LHCN-M2 (cell line): Measurements from ENCODE around the gene CCDC197. TPM values are rescaled to one million over a fixed set of nuclear protein-coding genes. Genes with fewer than 3 reads are reported as not detected.

ENCODE experiments used
- DNase-seq: peaks from one replicate; pipeline ENCODE4 v3.0.0-alpha.2; 2012; ENCODE audit warnings: low read depth
- polyA plus RNA-seq: library from polyadenylated mRNA; unstranded; fragments of >200 nt; gene quantifications from one replicate; pipeline ENCODE4 v1.2.1, GENCODE V29; 2012; ENCODE audit warnings: missing spikeins
- total RNA-seq: library from RNA; depleted of rRNA; stranded (reverse); fragments of >200 nt; gene quantifications from 2 replicates; pipeline ENCODE4 v1.2.3, GENCODE V29; 2014; rRNA removed

The CCDC197 gene
- not detected in 2 replicates for total RNA-seq
- not detected for polyA plus RNA-seq

DNA sequence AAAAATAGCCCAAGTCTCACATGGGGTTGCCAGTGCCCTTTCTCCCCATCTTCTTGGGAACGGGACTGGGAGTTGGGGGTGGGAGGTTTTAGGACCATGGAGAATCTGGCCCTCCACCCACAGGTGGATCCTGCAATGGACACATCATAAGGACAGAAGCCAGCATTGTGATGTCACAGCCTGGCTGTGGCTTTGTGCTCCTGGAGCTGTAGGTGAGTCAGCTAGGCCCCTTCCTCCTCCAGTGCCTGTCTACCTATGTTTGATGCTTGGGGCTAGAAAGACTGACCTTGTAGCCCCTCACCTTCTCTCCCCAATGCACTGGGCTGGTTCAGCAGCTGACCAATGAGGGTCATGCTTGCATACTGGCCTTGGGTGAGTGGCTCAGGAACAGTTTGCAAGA lies at the start of gene CCDC197:
TSS of gene CCDC197 (plus strand) at position 220 of the 400 bp plus-strand sequence. CDS start 831 bp downstream, outside the sequence.
- no peak for DNase-seq

DNA sequence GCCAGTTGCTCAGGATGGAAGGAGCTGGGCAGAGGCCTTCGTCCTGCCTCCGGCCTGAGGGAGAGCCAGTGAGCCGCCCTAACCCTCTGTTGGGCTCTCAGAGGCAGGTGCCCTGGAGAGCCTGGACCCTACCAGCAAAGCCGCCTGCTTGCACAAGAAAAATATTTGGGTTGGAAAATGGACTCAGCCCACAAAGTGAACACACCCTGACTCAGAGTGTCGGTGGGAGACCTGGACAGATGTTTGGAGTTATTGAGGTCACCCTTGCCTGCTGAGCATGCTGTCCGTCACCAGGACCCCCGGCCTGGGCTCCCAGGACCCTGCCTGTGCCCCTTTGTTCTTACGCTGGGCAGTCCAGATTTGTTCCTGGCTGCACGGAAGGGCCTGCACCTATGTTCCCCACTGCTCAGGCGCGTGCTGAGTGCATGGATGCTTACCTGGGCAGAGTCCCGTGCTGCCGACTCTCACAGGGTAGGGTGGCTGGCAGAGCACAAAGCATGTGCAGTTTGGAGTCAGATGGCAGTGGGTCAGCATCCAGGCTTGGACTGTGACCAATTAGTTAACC lies 47.5 kb upstream of the CCDC197 start:
- no peak for DNase-seq

- no peak for DNase-seq
These were observed 46.0 kb upstream of the CCDC197 start for GRCh38 chr14:93950948-93951634.

DNA sequence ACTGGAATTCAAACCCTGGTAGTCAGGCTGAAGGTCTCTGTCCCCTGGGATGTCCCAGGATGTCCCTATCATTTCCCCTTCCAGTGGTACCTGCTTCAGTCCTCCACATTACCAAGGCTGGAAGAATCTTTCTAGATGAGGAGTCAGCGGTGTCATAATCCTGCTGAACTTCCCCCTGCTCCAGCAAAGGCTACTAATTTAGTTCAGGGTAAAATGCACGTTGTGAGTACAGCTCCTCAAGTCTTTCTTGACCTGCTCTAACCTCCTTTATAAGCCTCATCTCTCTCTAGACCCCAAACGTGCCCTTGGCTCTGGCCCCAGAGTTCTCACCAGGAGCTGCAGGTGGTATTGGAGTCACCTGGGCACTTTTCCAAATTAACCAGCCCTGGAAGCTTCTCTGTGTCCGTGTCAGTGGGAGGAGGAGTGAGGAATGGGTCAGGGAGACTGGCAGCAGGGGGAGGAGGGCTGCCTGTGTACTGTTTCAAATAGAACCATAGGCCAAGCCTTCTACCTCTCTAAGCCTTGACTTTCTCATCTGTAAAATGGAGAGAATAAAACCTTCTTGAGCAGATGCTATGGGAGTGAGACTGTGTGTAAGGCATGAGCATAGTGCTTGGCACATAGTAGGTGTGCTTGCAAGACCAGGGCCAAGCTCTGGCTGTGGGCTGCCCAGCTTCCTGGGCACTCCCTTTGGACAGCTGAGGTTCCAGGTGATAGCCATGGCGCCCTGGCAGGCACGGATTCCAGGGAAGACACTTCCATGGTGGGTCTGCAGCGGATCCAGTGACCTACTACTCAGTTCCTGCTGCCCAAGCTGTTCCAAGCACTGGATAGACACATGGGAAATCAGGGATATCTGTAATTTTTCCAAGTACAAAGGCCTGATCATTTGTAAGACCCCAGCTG lies 45.2 kb upstream of the CCDC197 start:
- DNase-seq: no peak

DNA sequence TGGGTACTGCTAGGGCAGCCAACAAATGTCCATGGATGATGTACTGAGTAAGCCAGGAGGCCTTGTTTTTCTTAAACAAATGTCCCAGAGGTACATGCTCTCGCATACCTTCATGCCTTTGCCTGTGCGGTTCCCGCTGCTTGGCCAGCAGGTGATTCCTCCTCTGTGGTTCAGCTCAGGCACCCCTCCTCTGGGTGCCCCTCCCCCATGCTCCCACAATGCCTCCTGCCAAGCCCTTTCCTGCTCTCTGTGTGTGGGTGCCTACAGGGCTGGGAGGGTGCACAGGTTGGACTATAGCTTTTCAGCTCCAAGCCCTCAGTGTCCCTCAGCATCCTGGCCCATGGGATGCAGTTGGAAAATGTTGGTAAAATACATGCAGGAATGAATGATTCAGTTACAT lies 44.3 kb upstream of the CCDC197 start:
- no peak for DNase-seq

GRCh38 chr14:93953263-93953662 lies 43.8 kb upstream of the CCDC197 start:
- no peak for DNase-seq

- DNase-seq: no peak
These were observed 43.2 kb upstream of the CCDC197 start for GRCh38 chr14:93953739-93954515.

- no peak for DNase-seq
These were observed 42.6 kb upstream of the CCDC197 start for GRCh38 chr14:93954516-93954830.

GRCh38 chr14:93954900-93955849 lies 41.9 kb upstream of the CCDC197 start:
- DNase-seq: no peak

- no peak for DNase-seq
These were observed 41.1 kb upstream of the CCDC197 start for GRCh38 chr14:93955850-93956481.

DNA sequence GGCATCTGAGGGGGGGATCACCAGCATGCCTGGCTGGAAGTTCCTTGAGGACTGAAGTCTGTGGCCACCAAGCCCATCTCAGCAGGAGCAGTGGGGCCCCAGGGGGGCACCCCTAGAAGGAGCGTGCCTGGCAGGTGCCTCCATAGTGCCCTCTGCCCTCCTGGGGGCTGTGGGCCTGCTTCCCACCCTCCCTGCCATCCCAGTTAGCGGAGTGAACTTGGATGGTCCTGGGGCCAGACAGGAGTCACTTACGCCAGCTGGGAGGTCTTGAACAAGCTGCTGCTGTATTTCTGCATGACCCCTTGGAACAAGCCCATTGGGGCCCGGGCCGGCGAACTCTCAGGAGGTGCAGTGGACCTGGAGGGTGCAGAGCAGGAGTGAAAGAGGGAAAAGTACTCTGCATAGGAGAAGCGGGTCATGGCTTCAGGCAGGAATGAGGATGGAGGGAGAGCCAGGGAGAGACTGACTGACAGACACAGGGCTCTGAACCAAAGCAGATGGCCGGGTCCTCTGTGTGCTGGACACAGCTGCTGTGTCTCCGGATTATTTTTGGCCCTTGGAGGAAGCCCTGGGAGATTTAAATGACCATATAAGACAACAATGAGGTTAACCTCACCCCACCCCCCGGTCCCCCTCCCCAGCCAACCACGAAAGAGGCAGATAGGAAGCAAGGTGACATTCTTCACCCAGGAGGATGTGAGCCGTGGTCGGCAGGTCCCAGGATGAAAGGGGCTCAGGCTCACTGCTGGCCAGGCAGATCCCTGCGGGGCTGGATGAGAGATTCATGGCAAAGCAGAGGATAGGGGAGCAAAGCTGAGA lies 40.4 kb upstream of the CCDC197 start:
- peak; percentile 36 for DNase-seq

DNA sequence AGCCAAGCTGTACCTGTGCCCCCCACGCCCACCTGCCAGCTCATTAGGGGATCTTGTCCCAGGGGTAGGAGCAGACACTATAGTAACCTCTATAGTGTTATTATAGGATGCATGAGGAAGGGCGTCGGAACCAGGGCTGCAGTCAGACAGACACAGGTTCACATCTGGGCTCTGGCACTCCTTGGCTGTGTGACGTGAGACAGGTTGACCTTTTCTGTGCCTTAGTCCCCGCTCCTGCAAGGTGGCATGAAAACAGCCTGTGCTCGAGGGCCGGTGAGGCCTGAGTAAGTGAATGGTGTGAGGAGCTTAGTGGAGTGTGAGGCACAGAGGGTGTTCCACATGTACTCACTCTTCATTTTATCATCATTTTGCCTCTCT lies 39.8 kb upstream of the CCDC197 start:
- no peak for DNase-seq

DNA sequence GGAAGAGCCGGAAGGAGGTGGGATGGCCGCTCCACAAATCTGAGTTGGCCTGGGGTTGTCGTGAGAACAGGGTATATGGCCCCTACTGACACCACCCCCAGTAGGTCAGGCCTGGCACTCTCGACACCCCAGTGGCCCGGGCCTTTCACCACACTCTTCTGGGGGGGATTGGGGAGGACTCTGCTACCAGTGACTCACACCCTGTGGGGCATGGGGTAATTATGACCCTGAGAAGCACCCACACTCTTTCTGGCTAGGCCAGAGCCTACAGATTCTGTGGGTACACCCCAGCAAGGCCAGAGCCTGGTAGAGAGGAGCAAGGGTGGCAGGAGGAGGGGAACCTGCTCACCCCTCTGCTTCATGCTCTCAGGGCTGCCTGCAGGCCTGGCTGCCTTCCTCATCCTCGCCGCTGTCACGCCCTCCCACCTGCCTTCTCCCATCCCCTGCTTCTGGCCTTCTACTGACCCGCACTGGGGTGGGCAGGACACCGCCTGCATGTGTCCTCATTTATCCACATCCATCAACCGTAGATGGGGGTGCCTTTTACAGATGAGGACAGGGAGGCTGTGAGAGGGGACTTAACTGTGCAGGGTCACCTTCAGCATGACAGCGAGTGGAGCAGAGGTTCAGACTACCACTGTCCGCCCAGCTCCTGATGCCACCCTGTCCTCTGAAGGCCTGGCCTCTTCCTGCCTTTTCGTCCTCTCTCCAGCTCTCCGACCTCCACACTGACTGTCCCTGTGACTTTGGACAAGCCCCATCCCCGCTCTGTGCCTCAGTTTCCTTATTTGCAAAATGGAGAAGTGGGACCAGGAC lies 39.1 kb upstream of the CCDC197 start:
- no peak for DNase-seq

DNA sequence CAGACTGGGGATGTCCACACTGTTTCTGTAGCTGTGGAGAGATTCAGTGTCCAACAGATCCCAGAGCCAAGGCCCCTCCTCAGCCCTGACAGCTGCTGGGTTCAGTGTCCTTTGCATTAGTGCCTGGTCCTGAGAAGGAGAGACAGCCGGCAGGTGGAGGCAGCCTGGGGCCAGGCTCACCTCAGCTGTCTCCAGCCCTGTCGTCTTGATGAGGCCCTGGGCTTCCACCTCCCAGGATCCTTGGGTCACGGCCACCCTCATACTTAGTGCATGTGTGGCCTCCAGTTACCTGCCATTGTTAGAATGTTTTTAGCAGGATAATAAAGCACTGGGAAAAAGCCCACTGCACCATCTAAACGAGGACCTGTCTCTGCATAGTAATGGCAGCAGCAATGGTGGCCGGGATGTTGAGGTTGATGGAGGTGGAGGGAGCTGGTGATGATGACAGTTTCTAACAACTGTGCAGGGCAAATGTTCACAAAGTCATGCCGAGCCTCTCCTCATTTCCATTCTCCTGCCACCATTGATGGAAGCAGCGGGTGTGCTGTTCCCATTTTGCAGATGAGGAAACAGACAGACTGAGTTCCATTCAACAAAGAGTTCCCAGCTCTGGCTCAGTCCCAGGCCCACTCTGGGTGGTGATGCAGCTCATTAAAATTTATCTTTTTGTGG lies 38.4 kb upstream of the CCDC197 start:
- DNase-seq: no peak

GRCh38 chr14:93959239-93960107 lies 37.6 kb upstream of the CCDC197 start:
- peak; percentile 55 for DNase-seq

DNA sequence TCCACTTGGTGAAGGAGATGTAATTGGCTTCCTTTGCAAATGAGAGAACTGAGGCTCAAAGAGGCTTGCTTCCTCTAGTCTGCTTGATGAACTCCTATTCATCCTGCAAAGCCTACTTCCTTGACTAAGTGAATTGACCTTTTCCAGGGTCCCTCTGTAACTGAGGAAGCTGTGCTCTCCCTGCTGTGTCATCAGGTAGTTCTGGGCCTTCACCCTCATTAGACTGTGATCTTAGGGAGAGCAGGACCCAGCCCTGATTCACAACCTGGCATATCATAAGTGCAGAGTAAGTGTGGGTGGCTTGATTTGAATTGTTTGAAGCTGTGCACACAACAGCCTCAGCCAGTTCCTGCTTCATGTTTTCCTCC lies 37.0 kb upstream of the CCDC197 start:
- DNase-seq: no peak
